Naive thymus-derived CD8-positive, alpha-beta T cell (primary cell): ENCODE data around the gene ADCY2. TPM values are rescaled to one million over a fixed set of nuclear protein-coding genes. Genes with fewer than 3 reads are reported as not detected.

Source experiments
- ATAC-seq, 2 donors: fragments of 150-1000 bp; cut with Tn5 transposase in 1 of 2; sonication (Bioruptor Pico), chemical (Tn5 transposase) in 1 of 2; 1 replicate in 1 of 2; 2 replicates in 1 of 2; pipeline ENCODE4 v1.10.0; 2021; ENCODE audit warnings: mild to moderate bottlenecking in 2 of 2, moderate library complexity in 2 of 2
- POLR2A ChIA-PET: fragments of 350-600 bp; sonication (Branson Sonifier 250); formaldehyde crosslinking; loops from one replicate; lab custom pipeline; 2021; ENCODE audit warnings: antibody characterized with exemption; lab: Charles Lee
- DNase-seq, 10 donors: peaks; one replicate each; pipeline versions ENCODE4 v3.0.0 to v3.0.0-alpha.2; 2020 to 2022
- H3K27ac Mint-ChIP-seq, 10 donors: one replicate each; pipeline ENCODE4 v1.8.0; 2020 to 2022; ENCODE audit warnings: mild to moderate bottlenecking in 10 of 10, mixed read lengths in 10 of 10, moderate library complexity in 4 of 10, inconsistent platforms in 1 of 10
- H3K27me3 Mint-ChIP-seq, 5 donors: one replicate each; pipeline ENCODE4 v1.8.0; 2021 to 2022; ENCODE audit warnings: mixed read lengths in 5 of 5
- H3K36me3 Mint-ChIP-seq, 3 donors: one replicate each; pipeline ENCODE4 v1.8.0; 2020 to 2022; ENCODE audit warnings: mixed read lengths in 3 of 3, mild to moderate bottlenecking in 2 of 3, inconsistent platforms in 1 of 3
- H3K4me1 Mint-ChIP-seq, 4 donors: one replicate each; pipeline ENCODE4 v1.8.0; 2021 to 2022; ENCODE audit warnings: mixed read lengths in 4 of 4
- H3K4me3 Mint-ChIP-seq, 10 donors: one replicate each; pipeline ENCODE4 v1.8.0; 2020 to 2022; ENCODE audit warnings: mild to moderate bottlenecking in 10 of 10, mixed read lengths in 10 of 10, moderate library complexity in 6 of 10, inconsistent platforms in 1 of 10
- H3K9me3 Mint-ChIP-seq, 9 donors: one replicate each; pipeline ENCODE4 v1.8.0; 2020 to 2022; ENCODE audit warnings: mixed read lengths in 9 of 9, mild to moderate bottlenecking in 3 of 9, inconsistent platforms in 1 of 9, moderate library complexity in 1 of 9
- polyA plus RNA-seq, 3 donors: library from polyadenylated mRNA; unstranded; fragments of 300-500 nt; fragmentation: Illumina TruSeq; gene quantifications; one replicate each; pipeline ENCODE4 v1.2.3, GENCODE V29; 2021
- total RNA-seq, 8 experiments: library from RNA in 2 of 8; stranded (reverse) in 2 of 8; gene quantifications; one replicate each; pipeline ENCODE4 v1.2.3 and lab custom pipeline; 2021 to 2026

ADCY2 gene
- total and polyA plus RNA-seq, 5 experiments from 2014 or later: not detected

DNA sequence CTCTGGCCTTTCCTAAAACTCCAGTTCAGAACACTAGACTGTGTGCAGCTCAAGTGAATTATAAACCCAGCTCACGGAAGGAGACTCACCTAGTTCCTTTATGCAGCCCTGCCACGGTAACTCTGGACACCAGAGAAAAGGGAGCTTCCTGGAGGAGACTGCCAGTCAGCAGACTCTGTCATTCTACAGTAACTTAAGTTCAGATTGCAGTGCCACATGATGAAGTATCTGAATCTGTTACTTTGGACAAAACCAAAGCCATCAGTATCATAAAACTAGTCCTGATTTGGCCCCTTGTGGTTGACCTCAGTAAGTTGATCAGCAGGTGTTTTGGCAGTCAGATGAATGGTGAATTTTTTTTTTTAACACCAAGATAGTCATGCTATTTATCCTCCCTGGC is 475.7 kb downstream of the ADCY2 start:
- POLR2A ChIA-PET: no interaction called here
- H3K4me1 Mint-ChIP-seq: peaks cover 36 to 68% (median 66%) of the 10 kb centered on the region in 4 donors
- H3K27ac Mint-ChIP-seq: peak overlapping the region in 9 of 10 donors; percentile 15 to 90 (median 68)
- no peaks in the 10 kb centered on the region for H3K9me3 Mint-ChIP-seq
- H3K36me3 Mint-ChIP-seq: peaks cover 0 to 37% (median 9%) of the 10 kb centered on the region in 3 donors
- DNase-seq (no peak), ATAC-seq (no peak)
- H3K4me3 Mint-ChIP-seq: peak overlapping the region in 8 of 10 donors; percentile 44 to 97 (median 59)
- H3K27me3 Mint-ChIP-seq: no peaks in the 10 kb centered on the region

DNA sequence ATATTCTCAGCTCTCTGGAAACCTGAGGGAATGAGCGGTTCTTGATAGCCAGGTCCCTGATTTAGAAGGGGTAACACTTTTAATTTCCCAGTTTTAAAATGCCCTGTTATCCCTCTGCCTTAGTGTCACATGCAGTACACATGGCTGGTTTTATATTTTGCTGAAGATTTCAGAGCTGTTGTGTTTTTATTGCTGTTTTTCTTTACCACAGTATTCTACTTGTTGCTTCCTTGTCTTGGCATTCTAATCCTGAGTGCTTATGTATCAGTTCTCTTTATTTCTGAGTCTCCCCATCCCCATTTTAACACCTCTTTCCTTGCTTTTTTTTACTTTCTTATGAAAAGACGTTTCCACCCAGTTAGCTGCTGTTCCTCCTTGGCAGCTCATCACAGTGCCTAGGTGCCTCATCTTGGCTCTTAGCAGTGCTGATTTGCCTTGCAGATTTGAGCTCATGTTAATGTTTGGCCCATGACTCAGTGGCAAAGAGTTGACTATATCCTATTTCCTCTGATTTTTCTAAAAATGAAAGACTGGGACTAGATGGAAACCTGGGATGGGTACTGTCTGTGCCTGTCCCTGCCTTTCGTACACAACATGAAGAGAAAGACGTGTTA is 476.7 kb downstream of the ADCY2 start:
- ATAC-seq: no peak
- H3K27me3 Mint-ChIP-seq: no peaks in the 10 kb centered on the region
- no peak for DNase-seq
- POLR2A ChIA-PET: no interaction called here
- H3K4me1 Mint-ChIP-seq: peaks cover 37 to 67% (median 57%) of the 10 kb centered on the region in 4 donors
- H3K36me3 Mint-ChIP-seq: peaks cover 0 to 44% (median 9%) of the 10 kb centered on the region in 3 donors
- H3K9me3 Mint-ChIP-seq: no peaks in the 10 kb centered on the region
- H3K27ac Mint-ChIP-seq: peak overlapping the region; percentile 68 to 91 (median 84)
- peak overlapping the region; percentile 32 to 81 (median 58) for H3K4me3 Mint-ChIP-seq

DNA sequence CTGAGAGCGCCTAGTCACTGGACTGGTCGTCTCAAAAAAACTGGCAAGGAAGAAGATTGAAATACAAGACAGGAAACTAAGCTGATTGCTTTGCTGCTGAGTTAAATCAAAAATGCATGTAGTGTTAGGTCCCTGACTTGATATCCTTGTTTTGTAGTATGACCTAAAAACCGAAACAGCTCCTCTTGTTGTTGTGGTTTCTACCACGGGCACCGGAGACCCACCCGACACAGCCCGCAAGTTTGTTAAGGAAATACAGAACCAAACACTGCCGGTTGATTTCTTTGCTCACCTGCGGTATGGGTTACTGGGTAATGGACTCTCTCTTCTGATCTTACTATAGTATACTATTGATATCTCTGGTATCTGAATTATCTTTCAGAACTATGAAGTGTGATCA is 477.3 kb downstream of the ADCY2 start:
- Mint-ChIP-seq H3K27ac (peak overlapping the region; percentile 68 to 91 (median 84)), H3K4me1 (peaks cover 40 to 71% (median 57%) of the 10 kb centered on the region in 4 donors), H3K9me3 (no peaks in the 10 kb centered on the region), H3K27me3 (no peaks in the 10 kb centered on the region), H3K36me3 (peaks cover 0 to 50% (median 13%) of the 10 kb centered on the region in 3 donors), H3K4me3 (peak overlapping the region; percentile 32 to 81 (median 59))
- POLR2A ChIA-PET: no interaction called here
- ATAC-seq (no peak), DNase-seq (no peak)

DNA sequence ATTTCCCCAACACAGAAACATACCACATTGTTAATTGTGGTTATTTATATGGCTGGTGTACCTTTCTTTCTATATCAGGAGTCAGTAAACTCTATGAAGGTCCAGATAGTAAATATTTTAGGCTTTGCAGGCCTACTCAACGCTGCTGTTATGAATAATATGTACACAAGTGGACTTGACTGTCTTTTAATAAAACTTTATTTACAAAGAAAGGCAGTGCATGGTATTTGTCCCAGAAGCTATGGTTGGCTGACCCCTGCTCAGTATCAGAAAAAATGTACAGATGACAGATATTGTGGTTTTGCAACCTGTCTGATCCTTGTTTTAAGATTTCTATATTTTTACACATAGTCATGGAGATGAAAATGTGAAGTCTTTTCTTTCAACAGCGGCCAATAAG is 478.7 kb downstream of the ADCY2 start:
- POLR2A ChIA-PET: no interaction called here
- Mint-ChIP-seq H3K36me3 (peaks cover 0 to 64% (median 18%) of the 10 kb centered on the region in 3 donors), H3K4me3 (no peak overlapping the region), H3K27me3 (no peaks in the 10 kb centered on the region), H3K9me3 (no peaks in the 10 kb centered on the region), H3K27ac (peak overlapping the region in 1 of 10 donors; percentile 68), H3K4me1 (peaks cover 37 to 65% (median 57%) of the 10 kb centered on the region in 4 donors)
- no peak for ATAC-seq
- no peak for DNase-seq

DNA sequence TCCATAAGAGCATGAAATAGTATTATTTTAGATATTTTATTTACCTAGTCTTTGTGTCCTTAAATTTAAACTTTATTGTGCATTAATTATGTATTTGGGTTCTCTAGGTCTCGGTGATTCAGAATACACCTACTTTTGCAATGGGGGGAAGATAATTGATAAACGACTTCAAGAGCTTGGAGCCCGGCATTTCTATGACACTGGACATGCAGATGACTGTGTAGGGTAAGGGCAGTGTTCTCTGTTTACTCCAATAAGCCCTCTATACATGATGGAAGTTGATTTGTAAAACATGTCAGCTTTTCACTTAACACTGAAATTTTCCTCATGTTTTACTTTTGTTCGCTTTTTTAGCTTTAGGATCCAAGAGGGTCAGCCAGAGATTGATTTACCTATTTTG is 479.2 kb downstream of the ADCY2 start:
- Mint-ChIP-seq H3K27ac (no peak overlapping the region), H3K4me1 (peaks cover 34 to 60% (median 53%) of the 10 kb centered on the region in 4 donors)

DNA sequence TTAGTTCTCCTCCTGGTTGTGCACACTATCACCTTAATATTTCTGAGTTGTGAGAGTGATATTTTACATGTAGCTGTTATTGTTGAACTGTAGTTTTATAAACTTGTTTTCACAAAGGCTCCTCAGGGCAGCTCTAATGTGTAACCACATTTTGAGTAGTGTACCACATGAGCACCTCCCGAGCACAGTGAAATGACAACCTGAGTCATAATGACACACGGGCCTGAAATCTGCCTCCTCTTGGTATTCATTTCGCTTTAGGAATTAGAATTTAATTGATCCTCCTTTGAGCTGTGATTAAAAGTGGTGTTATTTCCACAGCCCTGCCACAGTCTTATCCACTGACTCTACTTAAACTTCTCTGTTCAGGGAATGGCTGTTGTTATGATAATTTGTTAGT is 480.9 kb downstream of the ADCY2 start:
- DNase-seq (no peak), ATAC-seq (no peak)
- Mint-ChIP-seq H3K36me3 (peaks cover 0 to 81% (median 18%) of the 10 kb centered on the region in 3 donors), H3K9me3 (no peaks in the 10 kb centered on the region), H3K4me3 (no peak overlapping the region), H3K27me3 (no peaks in the 10 kb centered on the region), H3K4me1 (peaks cover 30 to 59% (median 45%) of the 10 kb centered on the region in 4 donors), H3K27ac (peak overlapping the region in 1 of 10 donors; percentile 76)
- POLR2A ChIA-PET: no interaction called here

More for the DNA sequence above, 479.2 kb downstream of the ADCY2 start:
- no peak overlapping the region for H3K4me3 Mint-ChIP-seq
- ATAC-seq (no peak), DNase-seq (no peak)
- H3K9me3 Mint-ChIP-seq: no peaks in the 10 kb centered on the region
- H3K36me3 Mint-ChIP-seq: peaks cover 0 to 68% (median 18%) of the 10 kb centered on the region in 3 donors
- POLR2A ChIA-PET: no interaction called here
- H3K27me3 Mint-ChIP-seq: no peaks in the 10 kb centered on the region

DNA sequence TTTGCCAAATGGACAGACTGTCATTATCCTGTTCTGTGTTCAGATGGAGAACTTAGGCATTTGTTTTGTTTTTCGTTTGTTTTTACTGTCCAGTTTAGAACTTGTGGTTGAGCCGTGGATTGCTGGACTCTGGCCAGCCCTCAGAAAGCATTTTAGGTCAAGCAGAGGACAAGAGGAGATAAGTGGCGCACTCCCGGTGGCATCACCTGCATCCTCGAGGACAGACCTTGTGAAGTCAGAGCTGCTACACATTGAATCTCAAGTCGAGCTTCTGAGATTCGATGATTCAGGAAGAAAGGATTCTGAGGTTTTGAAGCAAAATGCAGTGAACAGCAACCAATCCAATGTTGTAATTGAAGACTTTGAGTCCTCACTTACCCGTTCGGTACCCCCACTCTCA is 481.9 kb downstream of the ADCY2 start:
- Mint-ChIP-seq H3K36me3 (peaks cover 0 to 87% (median 18%) of the 10 kb centered on the region in 3 donors), H3K9me3 (no peaks in the 10 kb centered on the region), H3K4me3 (no peak overlapping the region), H3K27me3 (no peaks in the 10 kb centered on the region), H3K4me1 (peaks cover 23 to 51% (median 37%) of the 10 kb centered on the region in 4 donors), H3K27ac (peak overlapping the region in 2 of 10 donors; percentile 69 to 76)
- ATAC-seq: no peak
- POLR2A ChIA-PET: no interaction called here
- no peak for DNase-seq

- no peaks in the 10 kb centered on the region for H3K27me3 Mint-ChIP-seq
- POLR2A ChIA-PET: no interaction called here
- DNase-seq: no peak
- H3K4me1 Mint-ChIP-seq: peaks cover 17 to 45% (median 34%) of the 10 kb centered on the region in 4 donors
- H3K4me3 Mint-ChIP-seq: no peak overlapping the region
- peaks cover 0 to 90% (median 19%) of the 10 kb centered on the region in 3 donors for H3K36me3 Mint-ChIP-seq
- no peaks in the 10 kb centered on the region for H3K9me3 Mint-ChIP-seq
- ATAC-seq: no peak
- H3K27ac Mint-ChIP-seq: peak overlapping the region in 1 of 10 donors; percentile 49
These were observed 482.5 kb downstream of the ADCY2 start for GRCh38 chr5:7878381-7878873.
